GM12864 (cell line): ENCODE measurements around the gene SYNM.

ENCODE experiments used
- DNase-seq: peaks from one replicate; pipeline ENCODE4 v3.0.0-alpha.2; 2011; ENCODE audit warnings: low read depth
- H3K4me3 ChIP-seq: 2 replicates; pipeline ENCODE4 v1.5.1; 2011; ENCODE audit warnings: mild to moderate bottlenecking, low read depth, low read length, control low read depth
- CTCF ChIP-seq: IDR thresholded peaks from 2 replicates; pipeline ENCODE4 v1.5.1; 2011; ENCODE audit warnings: low read depth, mild to moderate bottlenecking, moderate library complexity, low read length, control low read depth, inconsistent platforms; ENCODE audit errors: missing control alignments

SYNM gene

DNA sequence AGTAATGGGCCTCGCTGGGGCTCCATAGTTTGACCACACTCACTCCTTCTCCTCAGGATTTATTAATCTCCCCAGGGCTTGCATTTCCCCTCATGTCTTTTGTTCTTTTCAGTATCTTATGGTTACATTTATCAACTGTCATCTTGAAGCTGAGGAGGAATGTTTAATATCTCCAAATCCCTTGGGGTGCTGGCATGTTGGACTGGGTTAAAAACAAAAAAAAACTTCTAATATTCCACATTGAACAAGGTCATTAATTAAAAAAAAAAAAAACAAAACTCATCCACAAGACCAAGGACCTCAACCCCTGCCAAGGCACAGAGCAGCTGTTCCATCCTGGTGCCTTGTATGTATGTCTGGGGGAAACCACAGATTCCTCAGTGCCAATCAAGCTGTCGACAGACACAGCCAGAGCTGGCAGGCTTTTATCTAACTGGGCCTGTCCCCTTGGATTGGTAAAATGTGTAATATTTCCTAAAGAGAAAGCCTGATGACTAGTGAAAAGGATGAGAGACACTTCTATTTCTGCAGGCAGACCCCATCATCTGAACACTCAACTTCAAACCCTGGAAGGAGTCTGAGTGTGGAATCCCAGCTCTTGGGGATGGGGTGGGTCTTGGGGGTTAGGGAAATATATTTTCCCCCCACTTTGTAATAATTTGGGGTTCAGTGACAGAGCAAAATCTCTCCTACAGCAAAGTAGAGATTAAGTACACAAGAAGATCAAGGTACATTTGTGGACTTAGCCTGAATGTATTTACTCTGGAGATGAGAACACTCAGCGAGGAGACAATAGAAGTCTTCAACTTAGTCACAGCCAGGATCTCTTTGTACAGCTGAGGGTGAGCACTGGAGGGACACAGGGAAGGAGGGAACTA lies 75.4 kb downstream of the SYNM start:
- no peak for TF ChIP-seq CTCF
- H3K4me3 ChIP-seq: no peak overlapping the region
- DNase-seq: no peak

DNA sequence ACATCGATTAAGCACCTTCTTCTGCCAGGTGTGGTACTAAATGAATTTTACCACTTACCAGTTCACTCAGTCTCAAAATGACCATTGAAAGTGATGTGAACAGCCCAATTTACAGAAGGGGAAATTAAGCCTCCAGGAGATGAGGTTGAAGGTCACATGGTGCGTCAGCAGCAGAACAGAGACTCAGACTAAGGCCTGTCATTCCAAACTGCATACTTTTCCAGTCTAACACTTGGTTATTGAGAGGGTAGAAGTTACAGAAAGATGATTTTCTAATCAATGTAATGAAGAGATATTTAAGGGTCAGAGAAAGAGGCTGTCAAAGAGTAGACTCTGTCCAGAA lies 76.1 kb downstream of the SYNM start:
- TF ChIP-seq CTCF: no peak
- H3K4me3 ChIP-seq: no peak overlapping the region
- no peak for DNase-seq

DNA sequence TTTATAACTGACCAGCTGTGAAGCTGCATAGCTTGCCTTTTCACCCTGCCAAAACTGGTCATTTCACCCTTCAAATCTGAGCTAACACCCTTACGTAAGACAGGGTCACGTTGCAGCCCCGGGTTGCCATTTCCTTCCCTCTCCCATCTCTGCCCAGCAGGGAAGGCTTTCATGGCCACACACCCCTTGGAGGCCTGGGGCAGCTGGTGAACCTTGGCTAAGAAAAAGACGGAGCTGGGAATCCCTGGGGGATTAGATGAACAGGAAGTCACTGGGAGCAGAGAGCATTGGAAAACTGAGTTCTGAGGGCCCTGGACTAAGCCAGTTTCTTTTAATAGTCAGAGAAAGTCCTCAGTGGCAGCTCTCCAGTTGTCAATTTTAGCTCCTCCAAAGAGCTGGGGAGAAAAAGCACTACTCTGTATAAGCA lies 76.7 kb downstream of the SYNM start:
- no peak for TF ChIP-seq CTCF
- H3K4me3 ChIP-seq: no peak overlapping the region
- DNase-seq: no peak

- TF ChIP-seq CTCF: no peak
- no peak for DNase-seq
- H3K4me3 ChIP-seq: no peak overlapping the region
Measured at GRCh38 chr15:99182791-99183190, 77.9 kb downstream of the SYNM start.
